IMR-90 (cell line): ENCODE results near the gene STXBP2.

Source experiments
- CTCF ChIP-seq: conservative IDR thresholded peaks from 2 replicates; pipeline ENCODE4 v1.5.1; 2012; ENCODE audit warnings: mild to moderate bottlenecking, low read depth, low read length, improper control_type of control experiment
- FOS ChIP-seq: fragments of 150-350 bp; IDR thresholded peaks from 2 replicates; pipeline ENCODE4 v1.6.1; 2016; ENCODE audit warnings: low read depth, low read length
- MAZ ChIP-seq: IDR thresholded peaks from 2 replicates; pipeline ENCODE4 v1.6.1; 2012; ENCODE audit warnings: low read depth, mild to moderate bottlenecking, low read length, improper control_type of control experiment, moderate library complexity, borderline replicate concordance
- NFE2L2 ChIP-seq: fragments of 150-350 bp; IDR thresholded peaks from 2 replicates; pipeline ENCODE4 v1.6.1; 2016; ENCODE audit warnings: low read depth, mild to moderate bottlenecking, low read length
- POLR2A ChIP-seq: IDR thresholded peaks from 2 replicates; pipeline ENCODE4 v1.6.1; 2012; ENCODE audit warnings: mild to moderate bottlenecking, low read depth, low read length
- RAD21 ChIP-seq: IDR thresholded peaks from 2 replicates; pipeline ENCODE4 v1.6.1; 2012; ENCODE audit warnings: low read length, improper control_type of control experiment
- RCOR1 ChIP-seq: IDR thresholded peaks from 2 replicates; pipeline ENCODE4 v1.6.1; 2012; ENCODE audit warnings: mild to moderate bottlenecking, low read length, improper control_type of control experiment; ENCODE audit not compliant: insufficient replicate concordance

GRCh38 chr19:7596211-7596937 lies 40.5 kb upstream of the STXBP2 start:
- TF ChIP-seq CTCF, result no peak
- no peak for TF ChIP-seq RAD21
- no peak for TF ChIP-seq POLR2A
- TF ChIP-seq MAZ, result no peak
- TF ChIP-seq NFE2L2, result no peak
- no peak for TF ChIP-seq RCOR1
- TF ChIP-seq FOS, result no peak
